NCI-H2107 (cell line): ENCODE data around the gene BMPR1B.
"Not testable (repeated sequence)": the region's sequence is repeated elsewhere in the genome, so short reads cannot be mapped to it uniquely, and the experiment has no call there.

ENCODE experiments used
- DNase-seq: peaks from one replicate; lab custom pipeline; 2025; lab: John Stamatoyannopoulos, UW

BMPR1B gene

GRCh38 chr4:95142932-95143331, 385.2 kb downstream of the BMPR1B start:
- DNase-seq, result no peak

- DNase-seq, result no peak
Measured at GRCh38 chr4:95151255-95151654, 393.5 kb downstream of the BMPR1B start.

GRCh38 chr4:95153182-95153581, 395.4 kb downstream of the BMPR1B start:
- DNase-seq, result no peak

GRCh38 chr4:95155759-95156451, 398.1 kb downstream of the BMPR1B start:
- DNase-seq, result no peak

GRCh38 chr4:95156452-95156765, 398.7 kb downstream of the BMPR1B start:
- DNase-seq, result no peak

- DNase-seq, result no peak
Measured at GRCh38 chr4:95157596-95157995, 399.8 kb downstream of the BMPR1B start.

GRCh38 chr4:95158045-95158444, 400.3 kb downstream of the BMPR1B start:
- no peak for DNase-seq

- no peak for DNase-seq
Measured at GRCh38 chr4:95158626-95159025, 400.9 kb downstream of the BMPR1B start.

GRCh38 chr4:95159384-95159783, 401.6 kb downstream of the BMPR1B start:
- no peak for DNase-seq

GRCh38 chr4:95161781-95162469, 404.2 kb downstream of the BMPR1B start:
- DNase-seq, result no peak

- DNase-seq, result no peak
Measured at GRCh38 chr4:95162867-95163266, 405.1 kb downstream of the BMPR1B start.

GRCh38 chr4:95165926-95166524, 408.3 kb downstream of the BMPR1B start:
- peak; percentile 1 for DNase-seq

GRCh38 chr4:95167805-95168204, 410.1 kb downstream of the BMPR1B start:
- no peak for DNase-seq

GRCh38 chr4:95170176-95170575, 412.4 kb downstream of the BMPR1B start:
- no peak for DNase-seq

- DNase-seq, result not testable (repeated sequence)
Measured at GRCh38 chr4:95171377-95171776, 413.6 kb downstream of the BMPR1B start.

- DNase-seq, result no peak
Measured at GRCh38 chr4:95178938-95179337, 421.2 kb downstream of the BMPR1B start.

GRCh38 chr4:95180531-95181242, 422.9 kb downstream of the BMPR1B start:
- DNase-seq, result no peak

- DNase-seq, result no peak
Measured at GRCh38 chr4:95181243-95181995, 423.7 kb downstream of the BMPR1B start.

GRCh38 chr4:95181996-95182306, 424.2 kb downstream of the BMPR1B start:
- no peak for DNase-seq

GRCh38 chr4:95183656-95184408, 426.1 kb downstream of the BMPR1B start:
- DNase-seq, result no peak

GRCh38 chr4:95186666-95187065, 428.9 kb downstream of the BMPR1B start:
- no peak for DNase-seq
